Measurements from ENCODE around the gene TOR3A.

Gene TOR3A

GRCh38 chr1:179104611-179105250 lies 22.9 kb downstream of the TOR3A start:
- TF ChIP-seq CTCF (IDR thresholded peaks at IDR 0.05; ENCODE audit: insufficient read depth, low read length) (no peak), SPI1 (IDR thresholded peaks at IDR 0.05; ENCODE audit: borderline replicate concordance, low read depth) (no peak), GABPA (IDR thresholded peaks at IDR 0.05; ENCODE audit: low read depth) (no peak), POLR2AphosphoS5 (IDR thresholded peaks at IDR 0.05; ENCODE audit: low read depth) (no peak)
- TF ChIP-seq, protein P1, sequence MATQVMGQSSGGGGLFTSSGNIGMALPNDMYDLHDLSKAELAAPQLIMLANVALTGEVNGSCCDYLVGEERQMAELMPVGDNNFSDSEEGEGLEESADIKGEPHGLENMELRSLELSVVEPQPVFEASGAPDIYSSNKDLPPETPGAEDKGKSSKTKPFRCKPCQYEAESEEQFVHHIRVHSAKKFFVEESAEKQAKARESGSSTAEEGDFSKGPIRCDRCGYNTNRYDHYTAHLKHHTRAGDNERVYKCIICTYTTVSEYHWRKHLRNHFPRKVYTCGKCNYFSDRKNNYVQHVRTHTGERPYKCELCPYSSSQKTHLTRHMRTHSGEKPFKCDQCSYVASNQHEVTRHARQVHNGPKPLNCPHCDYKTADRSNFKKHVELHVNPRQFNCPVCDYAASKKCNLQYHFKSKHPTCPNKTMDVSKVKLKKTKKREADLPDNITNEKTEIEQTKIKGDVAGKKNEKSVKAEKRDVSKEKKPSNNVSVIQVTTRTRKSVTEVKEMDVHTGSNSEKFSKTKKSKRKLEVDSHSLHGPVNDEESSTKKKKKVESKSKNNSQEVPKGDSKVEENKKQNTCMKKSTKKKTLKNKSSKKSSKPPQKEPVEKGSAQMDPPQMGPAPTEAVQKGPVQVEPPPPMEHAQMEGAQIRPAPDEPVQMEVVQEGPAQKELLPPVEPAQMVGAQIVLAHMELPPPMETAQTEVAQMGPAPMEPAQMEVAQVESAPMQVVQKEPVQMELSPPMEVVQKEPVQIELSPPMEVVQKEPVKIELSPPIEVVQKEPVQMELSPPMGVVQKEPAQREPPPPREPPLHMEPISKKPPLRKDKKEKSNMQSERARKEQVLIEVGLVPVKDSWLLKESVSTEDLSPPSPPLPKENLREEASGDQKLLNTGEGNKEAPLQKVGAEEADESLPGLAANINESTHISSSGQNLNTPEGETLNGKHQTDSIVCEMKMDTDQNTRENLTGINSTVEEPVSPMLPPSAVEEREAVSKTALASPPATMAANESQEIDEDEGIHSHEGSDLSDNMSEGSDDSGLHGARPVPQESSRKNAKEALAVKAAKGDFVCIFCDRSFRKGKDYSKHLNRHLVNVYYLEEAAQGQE (IDR thresholded peaks at IDR 0.05; ENCODE audit: insufficient replicate concordance, low read depth) = no peak
- no peaks in the 10 kb centered on the region for H3K27me3 ChIP-seq (ENCODE audit: insufficient read depth, poor library complexity, severe bottlenecking)
- H3K27ac ChIP-seq (replicated peaks) = no peak overlapping the region
- H3K4me3 ChIP-seq (replicated peaks; ENCODE audit: insufficient read depth, low read length) = no peak overlapping the region
- DNase-seq (ENCODE audit: low read depth in 1 of 2, low spot score in 1 of 2) = no peak

GRCh38 chr1:179105393-179105792 lies 23.5 kb downstream of the TOR3A start:
- H3K27me3 ChIP-seq (ENCODE audit: insufficient read depth, poor library complexity, severe bottlenecking) = no peaks in the 10 kb centered on the region
- DNase-seq (ENCODE audit: low read depth in 1 of 2, low spot score in 1 of 2) = no peak
- no peak overlapping the region for H3K4me3 ChIP-seq (replicated peaks; ENCODE audit: insufficient read depth, low read length)
- H3K27ac ChIP-seq (replicated peaks) = no peak overlapping the region
- TF ChIP-seq, protein P1 (IDR thresholded peaks at IDR 0.05; ENCODE audit: insufficient replicate concordance, low read depth) = no peak
- TF ChIP-seq POLR2AphosphoS5 (IDR thresholded peaks at IDR 0.05; ENCODE audit: low read depth) = no peak
- TF ChIP-seq CTCF (IDR thresholded peaks at IDR 0.05; ENCODE audit: insufficient read depth, low read length) = no peak
- no peak for TF ChIP-seq SPI1 (IDR thresholded peaks at IDR 0.05; ENCODE audit: borderline replicate concordance, low read depth)
- TF ChIP-seq GABPA (IDR thresholded peaks at IDR 0.05; ENCODE audit: low read depth) = no peak

- Histone ChIP-seq H3K27ac (replicated peaks) (no peak overlapping the region), H3K27me3 (ENCODE audit: insufficient read depth, poor library complexity, severe bottlenecking) (no peaks in the 10 kb centered on the region), H3K4me3 (replicated peaks; ENCODE audit: insufficient read depth, low read length) (no peak overlapping the region)
- no peak for DNase-seq (ENCODE audit: low read depth in 1 of 2, low spot score in 1 of 2)
- TF ChIP-seq, protein P1 (IDR thresholded peaks at IDR 0.05; ENCODE audit: insufficient replicate concordance, low read depth) = no peak
- TF ChIP-seq POLR2AphosphoS5 (IDR thresholded peaks at IDR 0.05; ENCODE audit: low read depth) (no peak), SPI1 (IDR thresholded peaks at IDR 0.05; ENCODE audit: borderline replicate concordance, low read depth) (no peak), GABPA (IDR thresholded peaks at IDR 0.05; ENCODE audit: low read depth) (no peak), CTCF (IDR thresholded peaks at IDR 0.05; ENCODE audit: insufficient read depth, low read length) (no peak)
Measured at GRCh38 chr1:179107706-179108629, 26.1 kb downstream of the TOR3A start.
